Measurements from ENCODE around the gene ALG9.

Gene ALG9, protein sequence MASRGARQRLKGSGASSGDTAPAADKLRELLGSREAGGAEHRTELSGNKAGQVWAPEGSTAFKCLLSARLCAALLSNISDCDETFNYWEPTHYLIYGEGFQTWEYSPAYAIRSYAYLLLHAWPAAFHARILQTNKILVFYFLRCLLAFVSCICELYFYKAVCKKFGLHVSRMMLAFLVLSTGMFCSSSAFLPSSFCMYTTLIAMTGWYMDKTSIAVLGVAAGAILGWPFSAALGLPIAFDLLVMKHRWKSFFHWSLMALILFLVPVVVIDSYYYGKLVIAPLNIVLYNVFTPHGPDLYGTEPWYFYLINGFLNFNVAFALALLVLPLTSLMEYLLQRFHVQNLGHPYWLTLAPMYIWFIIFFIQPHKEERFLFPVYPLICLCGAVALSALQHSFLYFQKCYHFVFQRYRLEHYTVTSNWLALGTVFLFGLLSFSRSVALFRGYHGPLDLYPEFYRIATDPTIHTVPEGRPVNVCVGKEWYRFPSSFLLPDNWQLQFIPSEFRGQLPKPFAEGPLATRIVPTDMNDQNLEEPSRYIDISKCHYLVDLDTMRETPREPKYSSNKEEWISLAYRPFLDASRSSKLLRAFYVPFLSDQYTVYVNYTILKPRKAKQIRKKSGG

DNA sequence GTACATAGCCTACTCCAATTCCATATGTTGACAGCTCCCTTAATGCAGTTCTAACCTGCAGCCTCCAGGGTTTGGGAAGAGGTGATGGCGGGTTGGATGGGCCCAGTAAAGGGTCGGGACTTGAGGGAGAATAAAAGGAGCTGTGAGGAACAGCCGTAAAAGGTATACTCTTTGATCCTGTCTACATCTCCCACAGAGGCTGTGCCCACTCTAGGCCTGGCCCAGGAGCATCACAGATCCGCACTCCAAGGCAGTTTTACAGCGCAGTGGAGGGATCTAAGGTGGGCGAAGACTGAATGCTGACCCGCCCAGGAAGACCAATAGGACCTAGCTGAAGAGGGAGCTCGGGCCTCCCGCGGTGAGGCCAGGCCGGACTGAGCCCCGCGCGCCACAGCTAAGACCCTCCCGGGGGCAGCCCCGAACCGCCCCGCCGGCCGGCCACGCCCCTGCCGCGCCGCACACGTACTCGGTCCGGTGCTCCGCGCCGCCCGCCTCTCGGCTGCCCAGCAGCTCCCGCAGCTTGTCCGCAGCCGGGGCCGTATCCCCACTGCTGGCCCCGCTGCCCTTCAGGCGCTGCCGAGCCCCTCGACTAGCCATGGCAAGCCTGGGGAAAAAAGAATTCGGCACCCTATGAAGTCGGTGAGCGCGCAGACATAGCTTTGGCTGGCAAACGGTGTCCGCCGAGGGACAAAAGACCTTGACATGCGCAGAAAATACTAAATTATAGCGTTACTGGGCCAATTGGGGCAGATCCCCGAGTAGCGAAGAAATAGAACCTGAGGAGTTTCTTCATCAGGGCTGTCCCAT lies at the start of gene ALG9:
Gene ALG9, minus strand, starts transcription at position 696 of the 807 bp plus-strand sequence. Its CDS starts 99 bp downstream, at position 597.
- peak within 1 kb of the TSS; percentile 63 for H3K27ac ChIP-seq
- no peak for DNase-seq (ENCODE audit: low read depth, low spot score)

DNA sequence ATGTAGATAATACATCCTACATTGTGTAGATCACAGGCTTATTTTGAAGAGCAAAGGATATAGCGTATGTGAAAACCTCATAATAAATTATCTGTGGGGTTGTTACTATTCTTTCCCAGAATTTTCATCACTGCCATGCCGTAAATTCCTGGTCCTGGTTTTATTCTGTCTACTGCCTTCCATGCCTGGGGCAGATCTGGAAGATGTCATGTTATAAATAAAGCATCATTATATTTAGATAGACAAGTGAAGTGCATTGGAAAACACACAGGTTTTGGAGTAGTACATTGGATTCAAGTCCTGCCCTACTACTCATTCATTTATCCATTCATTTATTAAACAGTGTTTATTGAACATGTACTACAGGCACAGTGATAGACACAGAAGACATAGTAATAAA lies 49.5 kb upstream of the ALG9 start:
- DNase-seq (ENCODE audit: low read depth, low spot score): no peak
- no peak overlapping the region for H3K27ac ChIP-seq

DNA sequence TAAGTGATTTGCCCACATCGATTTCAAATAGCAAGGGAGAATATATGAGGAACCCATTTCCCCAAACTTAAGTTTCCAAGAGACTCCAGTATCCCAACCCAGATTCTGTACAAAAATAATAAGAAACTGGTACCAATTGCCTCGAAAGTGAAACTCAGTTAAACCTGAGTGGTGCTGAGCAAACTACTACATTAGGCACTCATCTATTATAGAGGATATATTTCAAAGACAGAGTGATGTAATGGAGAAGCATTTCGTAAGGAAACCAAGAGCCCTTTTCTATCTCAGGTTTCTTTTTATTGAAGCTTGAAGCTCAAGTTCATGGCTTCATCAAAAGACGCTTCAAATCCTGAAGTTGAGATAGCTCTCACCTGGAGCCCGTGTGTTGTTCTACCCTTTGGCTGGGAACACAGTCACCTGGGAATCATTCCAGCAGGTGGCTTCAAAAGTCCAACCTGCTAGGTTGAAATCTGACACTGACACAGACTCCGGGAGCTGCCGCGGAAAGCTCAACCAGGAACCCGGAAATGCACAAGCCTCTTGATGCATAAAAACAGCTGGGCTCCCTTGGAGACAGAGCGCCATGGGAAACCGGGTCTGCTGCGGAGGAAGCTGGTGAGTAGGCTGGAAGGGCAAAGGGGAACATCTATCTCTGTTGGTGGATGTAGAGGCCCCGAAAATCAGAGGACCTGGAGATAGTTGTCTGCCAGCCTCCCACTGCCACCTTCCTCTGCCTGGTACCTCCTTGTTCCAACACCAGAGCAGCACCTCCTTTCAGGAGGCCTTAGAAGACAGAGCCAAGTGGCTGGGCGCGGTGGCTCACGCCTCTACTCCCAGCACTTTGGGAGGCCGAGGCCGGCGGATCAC lies 47.2 kb upstream of the ALG9 start, which contains the start of gene C11orf52:
Gene C11orf52, plus strand, starts transcription at position 524 of the 867 bp plus-strand sequence. Its CDS starts 60 bp downstream, at position 584.
- peak; percentile 51 for DNase-seq (ENCODE audit: low read depth, low spot score)
- peak within 1 kb of the TSS; percentile 26 for H3K27ac ChIP-seq

DNA sequence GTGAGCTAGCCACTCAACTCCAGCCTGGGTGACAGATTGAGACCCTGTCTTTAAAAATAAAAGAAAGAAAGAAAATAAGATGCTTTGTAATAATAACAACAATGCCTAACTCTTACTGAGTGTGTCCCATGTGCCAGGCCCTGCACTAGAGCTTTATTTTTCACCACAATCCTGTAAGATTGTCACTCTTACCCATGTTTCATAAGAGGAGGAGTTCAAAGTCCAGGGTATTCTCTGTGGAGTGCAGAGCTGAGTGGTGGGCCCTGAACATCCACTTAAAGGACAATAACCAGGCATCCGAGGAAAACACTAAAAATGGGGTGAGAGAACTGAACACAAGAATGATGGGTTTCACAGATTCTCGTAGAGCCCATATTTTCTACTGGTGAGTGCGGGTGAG lies 46.4 kb upstream of the ALG9 start:
- H3K27ac ChIP-seq: no peak overlapping the region
- DNase-seq (ENCODE audit: low read depth, low spot score): no peak

DNA sequence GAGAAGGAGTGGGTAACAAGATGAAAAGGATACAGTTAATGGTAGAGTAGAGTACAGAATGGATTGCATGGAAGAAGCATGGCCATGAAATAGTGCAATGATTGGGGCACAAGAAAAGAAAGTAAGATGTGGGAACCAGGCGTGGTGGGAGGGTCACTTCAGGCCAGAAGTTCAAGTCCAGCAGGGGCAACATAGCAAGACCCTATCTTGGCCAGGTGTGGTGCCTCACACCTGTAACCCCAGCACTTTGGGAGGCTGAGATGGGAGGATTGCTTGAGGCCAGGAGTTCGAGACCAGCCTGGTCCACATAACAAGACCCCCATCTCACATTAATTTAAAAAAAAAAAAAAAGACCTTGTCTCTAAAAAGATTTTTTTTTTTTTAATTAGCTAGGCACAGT lies 45.9 kb upstream of the ALG9 start:
- H3K27ac ChIP-seq: no peak overlapping the region
- no peak for DNase-seq (ENCODE audit: low read depth, low spot score)

DNA sequence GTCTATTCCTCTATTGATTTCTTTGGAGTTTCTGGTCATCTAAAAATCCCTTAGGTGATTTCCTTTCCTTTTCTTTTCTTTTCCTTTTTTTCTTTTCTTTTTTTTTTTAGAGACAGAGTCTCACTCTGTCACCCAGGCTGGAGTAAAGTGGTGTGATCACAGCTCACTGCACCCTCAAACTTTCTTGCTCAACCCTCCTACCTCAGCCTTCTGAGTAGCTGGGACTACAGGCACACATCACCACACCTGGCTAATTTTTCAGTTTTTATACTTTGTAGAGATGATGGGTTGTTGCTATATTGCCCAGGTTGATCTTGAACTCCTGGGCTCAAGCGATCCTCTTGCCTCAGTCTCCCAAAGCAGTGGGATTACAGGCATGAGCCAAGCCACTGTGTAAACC lies 45.4 kb upstream of the ALG9 start:
- no peak for DNase-seq (ENCODE audit: low read depth, low spot score)
- no peak overlapping the region for H3K27ac ChIP-seq

DNA sequence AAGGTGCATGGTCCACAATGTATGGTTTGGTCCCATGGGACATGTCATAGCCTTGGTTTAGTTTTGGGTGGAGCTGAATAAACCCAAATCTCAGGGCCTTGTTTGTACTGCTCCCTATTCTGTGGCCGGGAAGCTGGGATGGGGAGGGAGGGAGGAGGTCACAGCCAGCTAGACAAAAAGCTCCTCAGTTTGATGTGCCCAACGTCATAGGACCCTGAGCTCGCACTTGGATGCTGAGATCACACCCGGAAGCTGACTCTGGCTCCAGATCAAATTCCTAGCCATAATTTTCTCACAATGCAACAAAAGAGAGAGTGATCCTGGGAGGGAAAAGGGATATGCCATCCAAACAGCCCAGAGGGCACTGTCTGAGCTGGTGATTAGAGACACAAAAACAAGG lies 42.6 kb upstream of the ALG9 start:
- H3K27ac ChIP-seq: no peak overlapping the region
- DNase-seq (ENCODE audit: low read depth, low spot score): no peak

DNA sequence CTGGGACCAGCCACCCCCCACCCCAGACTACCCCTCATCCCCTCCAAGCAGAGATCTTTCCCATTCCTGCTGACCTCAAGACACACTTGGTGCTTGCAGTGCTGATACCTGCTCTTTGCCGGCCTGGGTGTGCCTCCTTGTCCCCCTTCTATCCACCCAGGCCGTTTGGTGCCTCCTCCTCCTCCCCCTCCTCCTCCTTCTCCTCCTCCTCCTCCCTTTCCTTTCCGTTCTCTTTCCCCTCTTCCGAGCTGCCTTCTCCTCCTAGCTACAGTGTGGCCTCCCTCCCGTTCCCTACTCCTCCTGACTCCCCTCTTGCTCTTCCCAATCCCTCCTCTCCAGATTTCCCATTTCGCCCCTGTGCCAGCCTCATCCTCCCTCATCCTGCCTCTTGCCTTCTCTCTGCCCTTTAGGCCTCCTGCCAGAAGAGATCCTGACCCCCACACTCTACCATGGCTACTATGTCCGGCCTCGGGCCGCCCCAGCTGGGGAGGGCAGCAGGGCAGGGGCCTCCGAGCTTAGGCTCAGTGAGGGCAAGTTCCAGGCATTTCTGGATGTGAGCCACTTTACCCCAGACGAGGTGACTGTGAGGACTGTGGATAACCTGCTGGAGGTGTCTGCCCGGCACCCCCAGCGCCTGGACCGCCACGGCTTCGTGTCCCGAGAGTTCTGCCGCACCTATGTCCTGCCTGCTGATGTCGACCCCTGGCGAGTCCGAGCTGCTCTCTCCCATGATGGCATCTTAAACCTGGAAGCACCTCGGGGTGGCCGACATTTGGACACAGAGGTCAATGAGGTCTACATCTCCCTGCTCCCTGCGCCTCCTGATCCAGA lies 41.9 kb upstream of the ALG9 start:
- no peak for DNase-seq (ENCODE audit: low read depth, low spot score)
- no peak overlapping the region for H3K27ac ChIP-seq

DNA sequence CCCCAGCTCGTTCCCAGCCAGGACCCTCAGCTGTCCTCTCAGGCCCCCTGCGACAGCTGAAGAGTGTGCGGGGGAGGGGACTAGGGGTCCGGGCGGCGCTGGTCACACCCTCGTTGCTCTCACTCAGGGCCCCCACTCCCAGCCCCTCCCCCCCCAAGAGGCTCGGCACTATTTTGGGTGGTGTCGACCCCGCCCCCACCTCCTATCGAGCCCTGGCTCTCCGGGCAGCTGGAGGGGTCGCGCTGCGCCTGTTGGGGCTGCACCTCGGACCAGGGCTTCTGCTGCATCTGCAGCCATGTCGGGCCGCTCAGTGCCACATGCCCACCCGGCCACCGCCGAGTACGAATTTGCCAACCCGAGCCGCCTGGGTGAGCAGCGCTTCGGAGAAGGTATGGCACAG lies 41.2 kb upstream of the ALG9 start, which contains the start of gene HSPB2:
Gene HSPB2, plus strand, starts transcription at position 200 of the 400 bp plus-strand sequence. Its CDS starts 96 bp downstream, at position 296.
- DNase-seq (ENCODE audit: low read depth, low spot score): no peak
- peak within 1 kb of the TSS; percentile 65 for H3K27ac ChIP-seq

DNA sequence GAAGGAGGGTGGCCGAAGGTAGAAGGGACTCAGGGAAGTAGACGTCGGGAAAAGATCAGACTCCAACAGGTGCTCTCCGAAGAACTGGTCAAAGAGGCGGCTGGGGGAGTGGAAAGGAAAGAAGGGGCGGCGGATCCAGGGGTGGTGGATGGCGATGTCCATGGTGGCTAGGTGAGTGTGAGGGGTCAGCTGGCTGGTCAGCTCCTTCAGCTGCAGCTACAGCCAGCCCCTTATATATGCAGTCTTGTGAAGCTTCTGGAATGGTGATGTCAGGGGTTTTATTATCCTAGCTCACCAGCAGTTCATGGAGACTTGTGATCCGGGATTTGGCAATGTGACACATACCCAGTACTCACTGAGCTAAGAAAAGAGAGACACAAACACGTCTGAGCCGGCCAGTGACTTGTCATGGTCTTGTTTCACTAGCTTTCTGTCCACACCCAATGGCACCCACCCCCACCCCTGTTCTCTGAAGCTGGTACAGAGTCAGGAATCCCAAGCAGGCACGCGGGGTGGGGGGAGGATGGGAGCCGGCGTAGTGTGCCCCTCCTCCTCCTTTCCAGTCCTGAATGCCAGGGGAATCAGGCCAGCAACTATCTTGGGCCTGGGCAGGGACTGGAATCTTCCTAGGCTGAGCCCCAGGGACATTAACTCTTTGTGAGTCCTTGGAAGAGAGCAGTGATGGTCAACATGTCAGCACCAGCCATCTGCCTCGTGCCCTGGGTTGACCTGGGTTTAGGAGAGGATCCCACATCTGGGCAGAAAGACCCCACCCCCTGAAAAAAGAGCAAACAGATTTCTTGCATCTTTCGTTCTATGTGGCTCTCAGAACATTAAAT lies 40.4 kb upstream of the ALG9 start, which contains the start of gene CRYAB:
Gene CRYAB, minus strand, starts transcription at position 208 of the 839 bp plus-strand sequence. Its CDS starts 46 bp downstream, at position 162.
- peak; percentile 97 for DNase-seq (ENCODE audit: low read depth, low spot score)
- H3K27ac ChIP-seq: peak within 1 kb of the TSS; percentile 65

DNA sequence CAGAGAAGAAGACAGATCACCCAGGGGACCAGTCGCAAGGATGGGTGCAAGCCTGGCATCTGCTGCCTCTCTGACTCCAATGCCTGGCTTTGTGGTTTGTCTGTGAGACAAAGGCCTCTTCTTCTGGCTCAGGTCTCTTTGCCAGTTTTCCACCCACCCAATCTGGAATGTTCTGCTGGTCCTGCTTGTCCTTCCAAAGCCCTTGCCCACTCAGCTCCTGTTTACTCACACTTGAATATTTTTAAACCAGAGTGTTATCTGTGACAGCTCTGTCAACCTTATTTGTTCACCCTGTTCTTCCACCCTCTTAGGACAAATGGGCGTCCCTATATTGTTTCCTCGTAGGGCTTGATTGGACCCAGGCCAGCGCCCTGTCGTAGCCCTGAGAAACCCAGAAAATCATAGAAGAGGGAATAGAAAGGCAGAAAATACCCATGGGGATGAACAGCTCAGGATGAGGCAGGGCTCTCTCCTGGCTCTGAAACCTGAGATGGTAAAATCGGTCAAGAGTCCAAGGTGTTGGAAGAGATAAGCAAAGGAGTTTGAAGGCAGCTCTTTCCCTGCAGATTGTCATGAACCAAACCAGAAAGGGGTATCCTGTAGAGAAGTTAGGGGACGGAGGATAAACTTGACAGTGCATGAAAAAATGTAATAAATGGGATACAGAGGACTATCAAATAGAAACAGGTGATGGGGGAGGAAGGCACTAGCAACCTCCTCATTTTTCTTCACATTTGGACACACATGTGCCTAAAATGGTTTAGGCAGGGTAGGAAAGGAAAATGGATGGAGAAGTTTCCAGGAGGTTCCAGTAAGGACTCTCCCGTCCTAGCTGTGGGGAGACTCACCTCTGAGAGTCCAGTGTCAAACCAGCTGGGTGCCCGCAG lies 39.5 kb upstream of the ALG9 start:
- peak overlapping the region; percentile 65 for H3K27ac ChIP-seq
- DNase-seq (ENCODE audit: low read depth, low spot score): no peak

DNA sequence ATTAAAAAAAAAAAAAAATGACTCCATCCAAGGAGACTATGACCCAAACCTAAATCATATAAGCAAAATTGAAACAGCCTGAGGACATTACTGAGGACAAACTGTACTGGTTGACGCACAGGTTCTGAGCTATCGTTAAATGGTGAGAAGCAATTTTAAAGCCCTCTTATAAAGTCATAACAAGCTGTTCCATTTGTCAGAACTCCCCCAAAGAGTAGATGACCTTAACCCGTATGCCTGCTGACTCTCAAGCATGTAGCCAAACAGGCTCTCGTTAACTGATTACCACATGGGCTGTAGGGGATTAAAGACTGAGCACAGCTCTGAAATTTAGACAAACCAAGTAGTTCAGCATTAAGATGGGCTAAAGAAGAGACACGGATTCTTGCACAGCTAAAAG lies 38.0 kb upstream of the ALG9 start:
- DNase-seq (ENCODE audit: low read depth, low spot score): no peak
- H3K27ac ChIP-seq: no peak overlapping the region

DNA sequence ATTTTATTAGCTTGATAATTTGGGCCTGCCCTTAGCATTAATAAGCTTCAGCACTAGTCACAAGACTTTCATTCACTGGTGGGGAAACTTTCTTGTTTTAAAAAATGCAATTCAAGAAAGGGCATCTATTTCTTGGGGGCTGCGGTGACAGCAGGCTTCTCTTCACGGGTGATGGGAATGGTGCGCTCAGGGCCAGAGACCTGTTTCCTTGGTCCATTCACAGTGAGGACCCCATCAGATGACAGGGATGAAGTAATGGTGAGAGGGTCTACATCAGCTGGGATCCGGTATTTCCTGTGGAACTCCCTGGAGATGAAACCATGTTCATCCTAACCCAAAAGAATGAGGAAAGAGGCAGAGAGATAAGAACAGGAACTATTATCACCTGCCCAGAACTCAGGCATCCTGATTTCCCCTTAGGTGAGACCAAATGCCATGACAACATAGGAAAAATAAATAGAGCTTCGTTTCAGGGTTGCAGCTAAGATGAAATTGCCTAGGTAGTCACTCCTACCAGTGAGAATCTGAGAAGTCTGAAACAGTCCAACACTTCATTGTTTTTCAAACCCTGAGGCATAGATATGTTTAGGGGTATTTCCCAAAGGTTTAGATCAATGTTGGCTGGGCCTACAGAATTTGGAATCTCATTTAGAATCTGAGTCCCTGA lies 37.4 kb upstream of the ALG9 start:
- no peak overlapping the region for H3K27ac ChIP-seq
- no peak for DNase-seq (ENCODE audit: low read depth, low spot score)

DNA sequence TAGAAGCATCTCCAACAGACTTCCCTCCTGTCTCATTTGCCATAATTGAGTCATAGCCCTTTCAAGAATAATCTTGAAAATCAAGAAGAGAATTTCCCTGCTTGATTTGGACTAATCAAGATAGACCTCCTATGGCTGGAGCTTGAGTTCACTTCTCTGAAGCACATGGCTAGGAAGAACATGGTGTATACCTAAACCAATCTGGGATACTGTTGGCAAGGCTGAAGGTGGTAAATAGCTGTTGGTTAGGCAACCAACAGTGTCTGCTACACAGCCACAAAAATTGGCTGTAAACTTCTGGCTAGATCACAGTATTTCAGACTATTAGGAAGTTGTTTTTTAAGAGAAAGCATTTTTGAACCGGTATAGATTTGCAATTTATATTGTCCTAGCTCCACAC lies 35.3 kb upstream of the ALG9 start:
- H3K27ac ChIP-seq: no peak overlapping the region
- DNase-seq (ENCODE audit: low read depth, low spot score): no peak

DNA sequence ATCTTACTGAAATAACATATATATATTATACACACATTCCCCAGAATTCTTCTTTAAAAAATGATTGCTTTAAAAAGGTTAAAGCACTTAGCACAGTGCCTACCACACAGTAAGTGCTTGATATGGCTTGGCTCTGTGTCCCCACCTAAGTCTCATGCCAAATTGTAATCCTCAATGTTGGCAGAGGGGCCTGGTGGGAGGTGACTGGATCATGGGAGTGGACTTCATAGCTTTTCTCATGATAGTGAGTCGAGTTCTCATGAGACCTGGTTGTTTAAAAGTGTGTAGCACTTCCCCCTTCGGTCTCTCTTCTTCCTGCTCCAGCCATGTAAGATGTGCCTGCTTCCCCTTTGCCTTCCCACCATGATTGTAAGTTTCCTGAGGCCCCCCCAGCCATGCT lies 34.0 kb upstream of the ALG9 start:
- no peak overlapping the region for H3K27ac ChIP-seq
- no peak for DNase-seq (ENCODE audit: low read depth, low spot score)

DNA sequence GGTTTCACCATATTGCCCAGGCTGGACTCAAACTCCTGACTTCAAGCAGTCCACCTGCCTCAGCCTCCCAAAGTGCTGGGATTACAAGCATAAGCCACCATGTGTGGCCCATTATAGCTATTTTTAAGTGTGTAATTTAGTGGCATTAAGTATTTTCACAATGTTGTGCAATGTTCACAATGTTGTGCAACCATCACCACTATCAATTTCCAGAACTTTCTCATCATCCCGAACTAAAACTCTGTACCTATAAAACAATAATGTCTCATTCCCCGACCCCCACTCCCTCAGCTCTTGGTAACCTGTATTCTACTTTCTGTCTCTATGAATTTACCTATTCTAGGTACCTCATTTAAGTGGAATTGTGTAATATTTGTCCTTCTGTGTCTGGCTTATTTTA lies 15.5 kb upstream of the ALG9 start:
- H3K27ac ChIP-seq: no peak overlapping the region
- DNase-seq (ENCODE audit: low read depth, low spot score): no peak

DNA sequence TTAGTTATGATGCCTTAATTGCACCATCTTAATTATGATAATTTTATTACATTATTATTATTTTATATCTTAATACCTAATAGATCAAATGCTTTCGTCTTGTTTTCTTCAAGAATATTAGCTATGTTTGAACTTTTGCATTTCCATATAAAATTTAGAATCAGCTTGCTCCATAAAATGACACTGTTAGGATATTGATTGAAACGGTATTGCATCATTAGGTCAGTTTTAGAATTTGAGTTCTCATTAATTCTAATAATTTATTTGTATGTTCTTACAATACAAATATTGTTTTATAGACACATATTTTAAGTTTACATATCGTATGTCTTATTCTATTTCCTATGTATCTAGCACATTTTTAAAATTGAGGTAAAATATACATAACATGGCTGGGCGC lies 14.7 kb upstream of the ALG9 start:
- DNase-seq (ENCODE audit: low read depth, low spot score): no peak
- H3K27ac ChIP-seq: no peak overlapping the region

Measured in epithelial cell of prostate (primary cell).